Measurements from ENCODE around the gene JUN.

GRCh38 chr1:58815686-58816071, 31.8 kb upstream of the JUN start:
- TF ChIP-seq EZH2phosphoT487 (conservative IDR thresholded peaks at IDR 0.05; ENCODE audit: low read length) (no peak), CTCF (IDR thresholded peaks at IDR 0.05; ENCODE audit: insufficient read depth, low read length, poor library complexity, severe bottlenecking) (no peak)

Data from SU-DHL-6 (cell line).